Measurements from ENCODE around the gene SETD3. TPM values are rescaled to one million over a fixed set of nuclear protein-coding genes. Genes with fewer than 3 reads are reported as not detected.

The SETD3 gene
- total RNA-seq, 1 donor from 2014 or later = 54.2 TPM

DNA sequence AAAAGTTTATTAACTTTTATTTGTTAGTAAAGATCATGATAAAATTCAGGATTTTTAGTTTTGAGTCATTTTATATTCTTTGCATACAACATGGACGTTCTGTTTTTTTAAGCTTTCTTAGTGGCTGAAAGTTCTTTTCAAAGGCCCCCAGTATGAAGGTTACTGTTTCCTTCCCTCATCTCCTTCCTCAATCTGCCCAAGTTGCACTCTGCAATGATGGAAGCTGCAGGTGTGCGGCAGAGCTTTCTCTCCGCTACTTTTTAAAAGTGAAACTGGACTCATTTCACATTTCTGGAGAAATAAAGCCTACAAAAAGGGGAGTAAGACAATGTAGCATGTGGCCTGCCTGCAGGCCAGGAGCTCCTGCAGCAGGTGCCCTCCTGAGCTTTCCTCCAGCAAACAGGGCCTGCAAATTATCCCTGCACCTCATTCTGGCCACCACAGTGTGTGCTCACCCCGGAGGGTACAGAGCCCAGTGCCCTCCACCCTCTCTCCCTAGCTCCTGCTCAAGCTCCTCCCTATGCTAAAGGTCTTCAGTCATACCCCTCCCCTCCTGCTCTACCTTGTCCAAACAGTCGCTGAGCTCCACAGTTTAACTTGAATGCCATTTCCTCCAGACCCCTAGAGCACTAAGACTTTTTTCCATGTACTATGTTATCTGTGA is 78.9 kb downstream of the SETD3 start:
- TF ChIP-seq, protein P1, sequence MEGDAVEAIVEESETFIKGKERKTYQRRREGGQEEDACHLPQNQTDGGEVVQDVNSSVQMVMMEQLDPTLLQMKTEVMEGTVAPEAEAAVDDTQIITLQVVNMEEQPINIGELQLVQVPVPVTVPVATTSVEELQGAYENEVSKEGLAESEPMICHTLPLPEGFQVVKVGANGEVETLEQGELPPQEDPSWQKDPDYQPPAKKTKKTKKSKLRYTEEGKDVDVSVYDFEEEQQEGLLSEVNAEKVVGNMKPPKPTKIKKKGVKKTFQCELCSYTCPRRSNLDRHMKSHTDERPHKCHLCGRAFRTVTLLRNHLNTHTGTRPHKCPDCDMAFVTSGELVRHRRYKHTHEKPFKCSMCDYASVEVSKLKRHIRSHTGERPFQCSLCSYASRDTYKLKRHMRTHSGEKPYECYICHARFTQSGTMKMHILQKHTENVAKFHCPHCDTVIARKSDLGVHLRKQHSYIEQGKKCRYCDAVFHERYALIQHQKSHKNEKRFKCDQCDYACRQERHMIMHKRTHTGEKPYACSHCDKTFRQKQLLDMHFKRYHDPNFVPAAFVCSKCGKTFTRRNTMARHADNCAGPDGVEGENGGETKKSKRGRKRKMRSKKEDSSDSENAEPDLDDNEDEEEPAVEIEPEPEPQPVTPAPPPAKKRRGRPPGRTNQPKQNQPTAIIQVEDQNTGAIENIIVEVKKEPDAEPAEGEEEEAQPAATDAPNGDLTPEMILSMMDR (IDR thresholded peaks at IDR 0.05) = no peak
- Mint-ChIP-seq H3K36me3 (ENCODE audit: low read depth) (peaks cover 29% of the 10 kb centered on the region), H3K27me3 (ENCODE audit: low read depth) (no peaks in the 10 kb centered on the region), H3K27ac (ENCODE audit: unreplicated experiment) (no peak overlapping the region), H3K4me3 (ENCODE audit: unreplicated experiment) (no peak overlapping the region), H3K4me1 (ENCODE audit: low read depth) (no peaks in the 10 kb centered on the region), H3K9me3 (ENCODE audit: low read depth) (no peaks in the 10 kb centered on the region)
- DNase-seq (ENCODE audit: low spot score) = no peak

DNA sequence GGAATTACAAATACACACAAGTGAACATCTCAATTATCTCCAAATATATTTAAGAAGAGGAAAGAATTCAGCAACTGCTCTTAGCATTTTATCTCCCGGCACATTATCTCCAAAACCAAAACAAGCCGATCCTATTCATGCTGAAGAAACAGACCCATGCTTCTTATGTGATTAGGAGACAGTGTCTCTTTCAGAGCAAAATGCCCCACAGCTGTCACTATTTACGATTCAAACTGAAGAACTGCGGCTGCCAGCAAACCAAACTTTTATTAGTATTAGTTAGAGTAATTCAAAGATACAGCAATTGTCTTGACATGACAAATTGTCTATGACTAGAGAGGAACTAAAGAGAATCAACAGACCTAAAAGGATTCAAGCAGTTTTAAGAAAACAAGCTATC is 79.4 kb downstream of the SETD3 start:
- peaks cover 28% of the 10 kb centered on the region for H3K36me3 Mint-ChIP-seq (ENCODE audit: low read depth)
- no peak overlapping the region for H3K27ac Mint-ChIP-seq (ENCODE audit: unreplicated experiment)
- H3K4me1 Mint-ChIP-seq (ENCODE audit: low read depth) = no peaks in the 10 kb centered on the region
- no peaks in the 10 kb centered on the region for H3K27me3 Mint-ChIP-seq (ENCODE audit: low read depth)
- no peak for DNase-seq (ENCODE audit: low spot score)
- TF ChIP-seq, protein P1 (IDR thresholded peaks at IDR 0.05) = no peak
- H3K4me3 Mint-ChIP-seq (ENCODE audit: unreplicated experiment) = no peak overlapping the region
- H3K9me3 Mint-ChIP-seq (ENCODE audit: low read depth) = no peaks in the 10 kb centered on the region

DNA sequence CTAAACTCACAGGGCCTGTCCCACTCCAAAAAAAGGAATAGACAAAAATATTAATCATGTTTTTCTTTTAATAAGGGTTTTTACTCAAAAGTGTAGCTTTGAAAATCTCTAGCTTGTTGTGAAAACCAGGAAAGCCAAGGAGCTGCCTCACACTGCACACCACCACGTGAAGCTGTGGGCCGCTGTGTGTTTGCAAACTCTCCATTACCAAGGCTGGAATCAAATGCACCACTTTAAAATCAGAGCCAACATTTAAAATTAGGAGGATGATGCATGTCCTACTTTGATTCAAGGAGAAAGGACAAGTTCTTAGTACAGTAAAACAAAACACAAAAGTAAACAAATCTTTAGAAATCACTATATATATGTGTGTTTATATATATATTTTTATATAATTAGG is 83.0 kb downstream of the SETD3 start:
- peaks cover 34% of the 10 kb centered on the region for H3K36me3 Mint-ChIP-seq (ENCODE audit: low read depth)
- TF ChIP-seq, protein P1 (IDR thresholded peaks at IDR 0.05) = no peak
- no peaks in the 10 kb centered on the region for H3K27me3 Mint-ChIP-seq (ENCODE audit: low read depth)
- H3K4me3 Mint-ChIP-seq (ENCODE audit: unreplicated experiment) = no peak overlapping the region
- no peaks in the 10 kb centered on the region for H3K9me3 Mint-ChIP-seq (ENCODE audit: low read depth)
- H3K27ac Mint-ChIP-seq (ENCODE audit: unreplicated experiment) = no peak overlapping the region
- H3K4me1 Mint-ChIP-seq (ENCODE audit: low read depth) = peaks cover 2% of the 10 kb centered on the region
- no peak for DNase-seq (ENCODE audit: low spot score)

DNA sequence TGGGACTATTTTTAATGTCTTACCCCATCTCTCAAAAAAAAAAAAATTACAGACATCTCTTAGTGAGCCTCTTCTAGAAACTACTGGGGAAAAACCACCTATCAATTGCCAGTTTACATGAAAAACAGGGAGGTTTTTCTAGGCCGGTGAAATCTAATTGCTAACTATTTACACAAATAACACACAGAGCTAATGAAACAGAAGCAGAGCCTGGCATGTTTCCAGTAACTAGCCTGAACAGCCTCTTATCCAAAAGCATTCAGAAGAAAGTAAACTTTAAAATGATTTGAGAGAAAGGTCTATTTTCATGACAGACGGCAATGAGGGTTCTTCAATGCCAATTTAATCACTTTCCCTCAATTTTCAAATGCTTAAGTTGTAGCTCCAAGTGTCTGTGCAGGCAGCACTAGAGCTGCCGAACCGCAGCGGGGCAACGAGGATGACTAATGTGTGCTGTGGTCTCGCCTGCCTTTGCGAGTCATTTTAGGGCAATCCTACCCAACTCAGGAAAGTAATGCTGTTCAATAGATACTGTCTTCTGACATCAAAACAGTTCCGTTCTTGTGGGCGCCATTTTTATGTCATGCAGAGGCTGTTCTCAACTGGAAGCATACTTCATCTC is 84.6 kb downstream of the SETD3 start:
- Mint-ChIP-seq H3K4me3 (ENCODE audit: unreplicated experiment) (no peak overlapping the region), H3K27ac (ENCODE audit: unreplicated experiment) (no peak overlapping the region), H3K4me1 (ENCODE audit: low read depth) (peaks cover 8% of the 10 kb centered on the region), H3K9me3 (ENCODE audit: low read depth) (no peaks in the 10 kb centered on the region), H3K27me3 (ENCODE audit: low read depth) (no peaks in the 10 kb centered on the region), H3K36me3 (ENCODE audit: low read depth) (peaks cover 29% of the 10 kb centered on the region)
- DNase-seq (ENCODE audit: low spot score) = no peak
- TF ChIP-seq, protein P1 (IDR thresholded peaks at IDR 0.05) = no peak

DNA sequence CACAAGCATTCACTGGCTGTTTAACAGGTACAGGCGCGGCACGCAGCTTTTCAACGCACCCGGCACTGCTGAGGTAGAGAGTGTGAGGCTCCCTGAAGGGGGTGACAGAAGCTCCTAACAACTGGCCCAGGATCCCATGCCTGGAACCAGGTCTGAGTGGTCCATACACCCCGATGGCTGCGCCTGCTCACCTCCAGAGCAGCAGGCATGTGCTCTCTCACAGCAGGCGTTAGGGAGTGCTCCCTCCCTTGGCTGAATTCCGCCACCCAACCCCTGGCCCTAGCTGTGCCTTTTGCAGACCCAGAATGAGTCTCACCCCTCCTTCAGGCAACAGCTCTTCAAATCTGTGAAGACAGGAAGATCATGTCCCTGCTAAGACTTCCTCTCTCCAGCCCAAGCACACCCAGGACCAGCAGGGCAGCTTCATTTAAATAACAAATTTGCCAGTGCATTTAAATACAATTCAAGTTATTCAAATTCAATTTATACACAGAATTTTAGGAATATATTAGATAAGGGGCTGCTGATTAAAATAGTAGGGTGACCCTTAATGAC is 86.0 kb downstream of the SETD3 start:
- peaks cover 8% of the 10 kb centered on the region for H3K4me1 Mint-ChIP-seq (ENCODE audit: low read depth)
- H3K4me3 Mint-ChIP-seq (ENCODE audit: unreplicated experiment) = no peak overlapping the region
- H3K27ac Mint-ChIP-seq (ENCODE audit: unreplicated experiment) = no peak overlapping the region
- peaks cover 24% of the 10 kb centered on the region for H3K36me3 Mint-ChIP-seq (ENCODE audit: low read depth)
- H3K27me3 Mint-ChIP-seq (ENCODE audit: low read depth) = no peaks in the 10 kb centered on the region
- TF ChIP-seq, protein P1 (IDR thresholded peaks at IDR 0.05) = no peak
- no peak for DNase-seq (ENCODE audit: low spot score)
- H3K9me3 Mint-ChIP-seq (ENCODE audit: low read depth) = no peaks in the 10 kb centered on the region

All from chondrocyte (in vitro differentiated cells).